HepG2 (cell line): ENCODE measurements around the gene PEMT. TPM values are rescaled to one million over a fixed set of nuclear protein-coding genes. Genes with fewer than 3 reads are reported as not detected.

Experiments used
- CBX2 ChIP-seq, 2 experiments: fragments of 200-600 bp in 1 of 2; sonication (generic); formaldehyde crosslinking in 1 of 2; IDR thresholded peaks; 2 replicates each; pipeline versions ENCODE4 v1.7.0 to v1.8.1; 2018 to 2022; ENCODE audit warnings: low read depth in 2 of 2, low read length in 1 of 2, mild to moderate bottlenecking in 1 of 2, missing genetic modification reagents in 1 of 2
- GTF3A ChIP-seq: sonication (generic); formaldehyde crosslinking; conservative IDR thresholded peaks from 2 replicates; pipeline ENCODE4 v1.4.0; 2020; ENCODE audit warnings: mild to moderate bottlenecking, missing genetic modification reagents
- IKZF1 ChIP-seq: fragments of 450-650 bp; IDR thresholded peaks from 2 replicates; pipeline ENCODE4 v1.7.1; 2016
- KMT2A ChIP-seq: sonication (generic); formaldehyde crosslinking; IDR thresholded peaks from 2 replicates; pipeline ENCODE4 v1.4.0; 2020; ENCODE audit warnings: missing genetic modification reagents
- NR2F6 ChIP-seq, 2 experiments: IDR thresholded peaks; 2 replicates each; pipeline ENCODE4 v1.6.1; 2016; ENCODE audit warnings: antibody characterized with exemption in 1 of 2, mild to moderate bottlenecking in 1 of 2
- RAD21 ChIP-seq: fragments of 450-650 bp; formaldehyde crosslinking; IDR thresholded peaks from 2 replicates; pipeline ENCODE4 v1.5.0; 2020; ENCODE audit warnings: mild to moderate bottlenecking
- SMARCC2 ChIP-seq: fragments of 450-650 bp; IDR thresholded peaks from 2 replicates; pipeline ENCODE4 v1.6.1; 2017; ENCODE audit warnings: antibody characterized with exemption, mild to moderate bottlenecking
- SP2 ChIP-seq: sonication (generic); formaldehyde crosslinking; IDR thresholded peaks from 2 replicates; pipeline ENCODE4 v1.5.1; 2020; ENCODE audit warnings: mild to moderate bottlenecking, missing genetic modification reagents
- ZNF10 ChIP-seq: sonication (generic); formaldehyde crosslinking; IDR thresholded peaks from 2 replicates; pipeline ENCODE4 v1.4.0; 2020; ENCODE audit warnings: mild to moderate bottlenecking, low read depth, missing genetic modification reagents, borderline replicate concordance
- ZNF510 ChIP-seq: sonication (generic); formaldehyde crosslinking; IDR thresholded peaks from 2 replicates; pipeline ENCODE4 v1.4.0; 2020; ENCODE audit warnings: low read depth, mild to moderate bottlenecking, missing genetic modification reagents
- ZNF7 ChIP-seq: IDR thresholded peaks from 2 replicates; pipeline ENCODE4 v1.6.1; 2016; ENCODE audit warnings: missing biosample characterization, missing genetic modification reagents
- ZNF776 ChIP-seq: sonication (generic); formaldehyde crosslinking; IDR thresholded peaks from 2 replicates; pipeline ENCODE4 v1.4.0; 2020; ENCODE audit warnings: mild to moderate bottlenecking, missing genetic modification reagents
- polyA plus RNA-seq, 8 experiments: library from polyadenylated mRNA; depleted of rRNA in 3 of 8; stranded (reverse) in 7 of 8; unstranded in 1 of 8; fragments of >200 nt; fragmentation: Illumina TruSeq in 4 of 8; extraction: Trizol in 4 of 8; gene quantifications; 2 replicates each; pipeline versions ENCODE4 v1.2.1 to v1.2.3, GENCODE V29; 2011 to 2016; ENCODE audit warnings: low read depth in 4 of 8, missing spikeins in 1 of 8, mixed read lengths in 1 of 8; ENCODE audit not compliant: insufficient read depth in 1 of 8
- total RNA-seq, 5 experiments: library from RNA; depleted of rRNA; stranded (reverse); fragments of >200 nt; fragmentation: Illumina TruSeq; extraction: Trizol; gene quantifications; 2 replicates each; pipeline ENCODE4 v1.2.3, GENCODE V29; 2016; ENCODE audit warnings: low read depth in 1 of 5
- TF ChIP-seq, protein P1 (sequence below): IDR thresholded peaks from 2 replicates; pipeline ENCODE4 v1.6.1; 2016; ENCODE audit warnings: missing genetic modification reagents, missing compliant biosample characterization
- TF ChIP-seq, protein P2 (sequence below): sonication (generic); formaldehyde crosslinking; IDR thresholded peaks from 2 replicates; pipeline ENCODE4 v1.4.0; 2020; ENCODE audit warnings: missing genetic modification reagents
- TF ChIP-seq, protein P3 (sequence below): sonication (generic); formaldehyde crosslinking; IDR thresholded peaks from 2 replicates; pipeline ENCODE4 v1.4.0; 2020; ENCODE audit warnings: missing genetic modification reagents
- TF ChIP-seq, protein P4 (sequence below): sonication (generic); formaldehyde crosslinking; IDR thresholded peaks from 2 replicates; pipeline ENCODE4 v1.9.0; 2022; ENCODE audit warnings: low read depth, missing genetic modification reagents
- TF ChIP-seq, protein P5 (sequence below): sonication (generic); formaldehyde crosslinking; IDR thresholded peaks from 2 replicates; pipeline ENCODE4 v1.5.0; 2020; ENCODE audit warnings: missing genetic modification reagents

The PEMT gene
- total and polyA plus RNA-seq, 2 of the 13 experiments (the other 11 are each of a cell fraction or from before 2014, with no cell fraction given), result 31.7 to 43.6 TPM

DNA sequence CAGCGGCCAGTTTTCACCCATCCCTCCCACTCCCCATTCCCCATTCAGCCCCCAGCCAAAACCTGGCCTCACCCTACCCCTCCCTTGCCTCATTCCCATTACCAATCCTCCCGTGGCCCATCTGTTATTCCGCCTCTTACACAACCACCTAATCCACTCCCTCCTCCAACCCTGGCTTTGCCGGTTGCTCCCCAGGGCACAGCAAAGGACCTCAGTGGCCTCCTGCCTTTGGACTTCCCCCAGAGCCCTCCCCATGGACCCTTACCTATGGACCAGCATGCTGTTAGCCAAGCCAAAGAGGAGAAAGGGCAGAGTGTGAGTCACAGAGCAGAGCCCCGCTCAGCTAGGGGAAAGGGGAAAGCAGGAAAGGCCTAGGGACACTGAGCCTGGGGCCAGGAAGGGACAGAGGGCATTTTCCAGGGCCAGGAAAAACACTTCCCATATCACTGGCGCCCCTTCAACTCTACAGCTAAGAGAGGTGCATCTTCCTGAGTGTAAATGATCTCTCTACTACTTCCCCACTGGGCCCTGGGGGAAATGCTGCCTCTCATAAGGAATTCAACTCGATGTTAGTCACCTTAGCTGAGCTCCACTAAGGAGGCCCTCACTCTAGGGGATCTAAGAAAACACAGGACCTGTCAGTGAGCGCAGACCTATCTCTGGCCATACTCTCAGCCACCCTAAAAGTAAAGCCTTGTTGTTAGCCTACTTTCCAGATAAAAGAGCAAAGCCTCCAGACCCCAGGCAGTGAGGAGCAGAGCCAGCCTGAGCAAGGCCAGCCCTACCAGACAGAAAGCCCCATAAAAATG, 10.6 kb downstream of the PEMT start (continued):
- TF ChIP-seq, protein P1, sequence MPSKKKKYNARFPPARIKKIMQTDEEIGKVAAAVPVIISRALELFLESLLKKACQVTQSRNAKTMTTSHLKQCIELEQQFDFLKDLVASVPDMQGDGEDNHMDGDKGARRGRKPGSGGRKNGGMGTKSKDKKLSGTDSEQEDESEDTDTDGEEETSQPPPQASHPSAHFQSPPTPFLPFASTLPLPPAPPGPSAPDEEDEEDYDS, result peak; percentile 69
- TF ChIP-seq, protein P2, sequence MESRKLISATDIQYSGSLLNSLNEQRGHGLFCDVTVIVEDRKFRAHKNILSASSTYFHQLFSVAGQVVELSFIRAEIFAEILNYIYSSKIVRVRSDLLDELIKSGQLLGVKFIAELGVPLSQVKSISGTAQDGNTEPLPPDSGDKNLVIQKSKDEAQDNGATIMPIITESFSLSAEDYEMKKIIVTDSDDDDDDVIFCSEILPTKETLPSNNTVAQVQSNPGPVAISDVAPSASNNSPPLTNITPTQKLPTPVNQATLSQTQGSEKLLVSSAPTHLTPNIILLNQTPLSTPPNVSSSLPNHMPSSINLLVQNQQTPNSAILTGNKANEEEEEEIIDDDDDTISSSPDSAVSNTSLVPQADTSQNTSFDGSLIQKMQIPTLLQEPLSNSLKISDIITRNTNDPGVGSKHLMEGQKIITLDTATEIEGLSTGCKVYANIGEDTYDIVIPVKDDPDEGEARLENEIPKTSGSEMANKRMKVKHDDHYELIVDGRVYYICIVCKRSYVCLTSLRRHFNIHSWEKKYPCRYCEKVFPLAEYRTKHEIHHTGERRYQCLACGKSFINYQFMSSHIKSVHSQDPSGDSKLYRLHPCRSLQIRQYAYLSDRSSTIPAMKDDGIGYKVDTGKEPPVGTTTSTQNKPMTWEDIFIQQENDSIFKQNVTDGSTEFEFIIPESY (CRISPR knock-in tag), result peak; percentile 58; the same call in 1 of the 2 replicates
- TF ChIP-seq NR2F6 (IDR thresholded peaks at IDR 0.05) (peak; percentile 56), NR2F6 (CRISPR knock-in tag; IDR thresholded peaks at IDR 0.05) (peak; percentile 83), ZNF510 (CRISPR knock-in tag) (no peak), RAD21 (CRISPR knock-in tag) (no peak), CBX2 (IDR thresholded peaks at IDR 0.05; ENCODE audit: low read depth, low read length) (no peak), CBX2 (CRISPR knock-in tag; IDR thresholded peaks at IDR 0.05; ENCODE audit: low read depth) (no peak), IKZF1 (no peak), ZNF7 (CRISPR knock-in tag) (no peak), ZNF776 (CRISPR knock-in tag) (no peak), SP2 (CRISPR knock-in tag) (no peak), SMARCC2 (no peak), KMT2A (peak; percentile 44; the same call in 1 of the 2 replicates), ZNF10 (no peak), GTF3A (CRISPR knock-in tag) (no peak)
- TF ChIP-seq, protein P3, sequence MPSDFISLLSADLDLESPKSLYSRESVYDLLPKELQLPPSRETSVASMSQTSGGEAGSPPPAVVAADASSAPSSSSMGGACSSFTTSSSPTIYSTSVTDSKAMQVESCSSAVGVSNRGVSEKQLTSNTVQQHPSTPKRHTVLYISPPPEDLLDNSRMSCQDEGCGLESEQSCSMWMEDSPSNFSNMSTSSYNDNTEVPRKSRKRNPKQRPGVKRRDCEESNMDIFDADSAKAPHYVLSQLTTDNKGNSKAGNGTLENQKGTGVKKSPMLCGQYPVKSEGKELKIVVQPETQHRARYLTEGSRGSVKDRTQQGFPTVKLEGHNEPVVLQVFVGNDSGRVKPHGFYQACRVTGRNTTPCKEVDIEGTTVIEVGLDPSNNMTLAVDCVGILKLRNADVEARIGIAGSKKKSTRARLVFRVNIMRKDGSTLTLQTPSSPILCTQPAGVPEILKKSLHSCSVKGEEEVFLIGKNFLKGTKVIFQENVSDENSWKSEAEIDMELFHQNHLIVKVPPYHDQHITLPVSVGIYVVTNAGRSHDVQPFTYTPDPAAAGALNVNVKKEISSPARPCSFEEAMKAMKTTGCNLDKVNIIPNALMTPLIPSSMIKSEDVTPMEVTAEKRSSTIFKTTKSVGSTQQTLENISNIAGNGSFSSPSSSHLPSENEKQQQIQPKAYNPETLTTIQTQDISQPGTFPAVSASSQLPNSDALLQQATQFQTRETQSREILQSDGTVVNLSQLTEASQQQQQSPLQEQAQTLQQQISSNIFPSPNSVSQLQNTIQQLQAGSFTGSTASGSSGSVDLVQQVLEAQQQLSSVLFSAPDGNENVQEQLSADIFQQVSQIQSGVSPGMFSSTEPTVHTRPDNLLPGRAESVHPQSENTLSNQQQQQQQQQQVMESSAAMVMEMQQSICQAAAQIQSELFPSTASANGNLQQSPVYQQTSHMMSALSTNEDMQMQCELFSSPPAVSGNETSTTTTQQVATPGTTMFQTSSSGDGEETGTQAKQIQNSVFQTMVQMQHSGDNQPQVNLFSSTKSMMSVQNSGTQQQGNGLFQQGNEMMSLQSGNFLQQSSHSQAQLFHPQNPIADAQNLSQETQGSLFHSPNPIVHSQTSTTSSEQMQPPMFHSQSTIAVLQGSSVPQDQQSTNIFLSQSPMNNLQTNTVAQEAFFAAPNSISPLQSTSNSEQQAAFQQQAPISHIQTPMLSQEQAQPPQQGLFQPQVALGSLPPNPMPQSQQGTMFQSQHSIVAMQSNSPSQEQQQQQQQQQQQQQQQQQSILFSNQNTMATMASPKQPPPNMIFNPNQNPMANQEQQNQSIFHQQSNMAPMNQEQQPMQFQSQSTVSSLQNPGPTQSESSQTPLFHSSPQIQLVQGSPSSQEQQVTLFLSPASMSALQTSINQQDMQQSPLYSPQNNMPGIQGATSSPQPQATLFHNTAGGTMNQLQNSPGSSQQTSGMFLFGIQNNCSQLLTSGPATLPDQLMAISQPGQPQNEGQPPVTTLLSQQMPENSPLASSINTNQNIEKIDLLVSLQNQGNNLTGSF, result no peak
- TF ChIP-seq, protein P4, sequence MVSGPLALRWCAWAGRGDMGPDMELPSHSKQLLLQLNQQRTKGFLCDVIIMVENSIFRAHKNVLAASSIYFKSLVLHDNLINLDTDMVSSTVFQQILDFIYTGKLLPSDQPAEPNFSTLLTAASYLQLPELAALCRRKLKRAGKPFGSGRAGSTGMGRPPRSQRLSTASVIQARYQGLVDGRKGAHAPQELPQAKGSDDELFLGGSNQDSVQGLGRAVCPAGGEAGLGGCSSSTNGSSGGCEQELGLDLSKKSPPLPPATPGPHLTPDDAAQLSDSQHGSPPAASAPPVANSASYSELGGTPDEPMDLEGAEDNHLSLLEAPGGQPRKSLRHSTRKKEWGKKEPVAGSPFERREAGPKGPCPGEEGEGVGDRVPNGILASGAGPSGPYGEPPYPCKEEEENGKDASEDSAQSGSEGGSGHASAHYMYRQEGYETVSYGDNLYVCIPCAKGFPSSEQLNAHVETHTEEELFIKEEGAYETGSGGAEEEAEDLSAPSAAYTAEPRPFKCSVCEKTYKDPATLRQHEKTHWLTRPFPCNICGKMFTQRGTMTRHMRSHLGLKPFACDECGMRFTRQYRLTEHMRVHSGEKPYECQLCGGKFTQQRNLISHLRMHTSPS (CRISPR knock-in tag), result peak; percentile 82; the same call in 1 of the 2 replicates
- TF ChIP-seq, protein P5, sequence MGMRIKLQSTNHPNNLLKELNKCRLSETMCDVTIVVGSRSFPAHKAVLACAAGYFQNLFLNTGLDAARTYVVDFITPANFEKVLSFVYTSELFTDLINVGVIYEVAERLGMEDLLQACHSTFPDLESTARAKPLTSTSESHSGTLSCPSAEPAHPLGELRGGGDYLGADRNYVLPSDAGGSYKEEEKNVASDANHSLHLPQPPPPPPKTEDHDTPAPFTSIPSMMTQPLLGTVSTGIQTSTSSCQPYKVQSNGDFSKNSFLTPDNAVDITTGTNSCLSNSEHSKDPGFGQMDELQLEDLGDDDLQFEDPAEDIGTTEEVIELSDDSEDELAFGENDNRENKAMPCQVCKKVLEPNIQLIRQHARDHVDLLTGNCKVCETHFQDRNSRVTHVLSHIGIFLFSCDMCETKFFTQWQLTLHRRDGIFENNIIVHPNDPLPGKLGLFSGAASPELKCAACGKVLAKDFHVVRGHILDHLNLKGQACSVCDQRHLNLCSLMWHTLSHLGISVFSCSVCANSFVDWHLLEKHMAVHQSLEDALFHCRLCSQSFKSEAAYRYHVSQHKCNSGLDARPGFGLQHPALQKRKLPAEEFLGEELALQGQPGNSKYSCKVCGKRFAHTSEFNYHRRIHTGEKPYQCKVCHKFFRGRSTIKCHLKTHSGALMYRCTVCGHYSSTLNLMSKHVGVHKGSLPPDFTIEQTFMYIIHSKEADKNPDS, result 0 out of 2 replicates have a peak, but pooled peaks have one; percentile 49
